Endodermal cell (in vitro differentiated cells): ENCODE measurements around the gene DTD1. TPM values are rescaled to one million over a fixed set of nuclear protein-coding genes. Genes with fewer than 3 reads are reported as not detected.

Experiments used
- DNase-seq: peaks from one replicate; pipeline ENCODE4 v3.0.0-alpha.2; 2017
- H3K27ac ChIP-seq: 2 replicates; pipeline ENCODE4 v1.5.1; 2013; ENCODE audit warnings: mild to moderate bottlenecking, low read depth, low read length, moderate library complexity
- H3K27me3 ChIP-seq: 2 replicates; pipeline ENCODE4 v1.6.1; 2013; ENCODE audit warnings: mild to moderate bottlenecking, low read length, moderate library complexity; ENCODE audit not compliant: insufficient read depth, control insufficient read depth, poor library complexity, severe bottlenecking
- H3K36me3 ChIP-seq: 2 replicates; pipeline ENCODE4 v1.7.0; 2013; ENCODE audit warnings: mild to moderate bottlenecking, low read length, moderate library complexity; ENCODE audit not compliant: control insufficient read depth, insufficient read depth
- H3K4me1 ChIP-seq: one replicate; pipeline ENCODE4 v1.7.0; 2013; ENCODE audit warnings: low read length; ENCODE audit not compliant: control insufficient read depth, insufficient read depth
- H3K4me3 ChIP-seq: 2 replicates; pipeline ENCODE4 v1.5.1; 2013; ENCODE audit warnings: mild to moderate bottlenecking, low read length, moderate library complexity
- H3K9ac ChIP-seq: 2 replicates; pipeline ENCODE4 v1.6.1; 2013; ENCODE audit warnings: mild to moderate bottlenecking, low read length, moderate library complexity; ENCODE audit not compliant: poor library complexity, severe bottlenecking; ENCODE audit errors: extremely low read depth
- H3K9me3 ChIP-seq: 2 replicates; pipeline ENCODE4 v1.6.1; 2013; ENCODE audit warnings: mild to moderate bottlenecking, low read length, moderate library complexity; ENCODE audit not compliant: control insufficient read depth
- H3K27ac Mint-ChIP-seq: 2 replicates; pipeline ENCODE4 v1.8.0; 2020; ENCODE audit warnings: mixed read lengths
- H3K27me3 Mint-ChIP-seq: 2 replicates; pipeline ENCODE4 v1.8.0; 2021; ENCODE audit warnings: mild to moderate bottlenecking, mixed read lengths; ENCODE audit not compliant: insufficient read depth
- H3K36me3 Mint-ChIP-seq: 2 replicates; pipeline ENCODE4 v1.8.0; 2020; ENCODE audit warnings: low read depth, mixed read lengths
- H3K4me1 Mint-ChIP-seq: 2 replicates; pipeline ENCODE4 v1.8.0; 2020; ENCODE audit warnings: mixed read lengths
- H3K4me3 Mint-ChIP-seq: 2 replicates; pipeline ENCODE4 v1.8.0; 2020; ENCODE audit warnings: mild to moderate bottlenecking, moderate library complexity, mixed read lengths
- H3K9me3 Mint-ChIP-seq: 2 replicates; pipeline ENCODE4 v1.8.0; 2020; ENCODE audit warnings: mild to moderate bottlenecking, mixed read lengths
- CTCF ChIP-seq: fragments of 200-600 bp; sonication (generic); conservative IDR thresholded peaks from 2 replicates; pipeline ENCODE4 v1.5.0; 2021; ENCODE audit warnings: antibody characterized with exemption, mild to moderate bottlenecking
- WGBS, 2 experiments: methylation state at CpG; one replicate each; pipeline versions ENCODE4 v1.1.5 to v1.1.7; 2013; ENCODE audit warnings: missing lambda C conversion rate in 2 of 2, mixed read lengths in 1 of 2; ENCODE audit not compliant: insufficient coverage in 1 of 2, insufficient read length in 1 of 2; 5-methylcytosine and 5-hydroxymethylcytosine counted together
- total RNA-seq, 2 donors: library from RNA; stranded (reverse); fragmentation: NEBNext Ultra II Directional in 1 of 2; extraction: Animal tissue kit (Norgen Biotek cat#: 25700) in 1 of 2; gene quantifications; 2 replicates in 1 of 2; 3 replicates in 1 of 2; pipeline ENCODE4 v1.2.1, GENCODE V29; 2021

DTD1 gene
- total RNA-seq, 2 donors from 2014 or later: 34.2 to 44.0 TPM

GRCh38 chr20:18702736-18703135 is 114.9 kb downstream of the DTD1 start:
- Mint-ChIP-seq H3K27me3 (no peaks in the 10 kb centered on the region), H3K4me3 (no peak overlapping the region), H3K36me3 (no peaks in the 10 kb centered on the region), H3K9me3 (no peaks in the 10 kb centered on the region), H3K4me1 (peaks cover 5% of the 10 kb centered on the region), H3K27ac (no peak overlapping the region)
- H3K27ac ChIP-seq: no peak overlapping the region
- H3K4me1 ChIP-seq: no peaks in the 10 kb centered on the region
- no peaks in the 10 kb centered on the region for H3K36me3 ChIP-seq
- no peaks in the 10 kb centered on the region for H3K9me3 ChIP-seq
- TF ChIP-seq CTCF: no peak
- no peaks in the 10 kb centered on the region for H3K27me3 ChIP-seq
- H3K4me3 ChIP-seq: no peak overlapping the region
- H3K9ac ChIP-seq: no peak overlapping the region
- no peak for DNase-seq
- 56 to 95% methylated on average over 2 to 3 of the region's 3 CpGs for WGBS, 2 experiments

GRCh38 chr20:18705490-18705889 is 117.6 kb downstream of the DTD1 start:
- Histone ChIP-seq H3K9me3 (no peaks in the 10 kb centered on the region), H3K27ac (no peak overlapping the region), H3K36me3 (no peaks in the 10 kb centered on the region), H3K4me3 (no peak overlapping the region), H3K4me1 (no peaks in the 10 kb centered on the region), H3K27me3 (no peaks in the 10 kb centered on the region), H3K9ac (no peak overlapping the region)
- Mint-ChIP-seq H3K27ac (no peak overlapping the region), H3K9me3 (no peaks in the 10 kb centered on the region), H3K36me3 (no peaks in the 10 kb centered on the region), H3K4me3 (no peak overlapping the region), H3K4me1 (peaks cover 5% of the 10 kb centered on the region), H3K27me3 (no peaks in the 10 kb centered on the region)
- DNase-seq: no peak
- 79 to 92% methylated on average over 3 of the region's 3 CpGs for WGBS, 2 experiments
- TF ChIP-seq CTCF: no peak

GRCh38 chr20:18705910-18706309 is 118.1 kb downstream of the DTD1 start:
- no peaks in the 10 kb centered on the region for H3K4me1 ChIP-seq
- no peak for DNase-seq
- H3K4me1 Mint-ChIP-seq: peaks cover 7% of the 10 kb centered on the region
- H3K36me3 Mint-ChIP-seq: no peaks in the 10 kb centered on the region
- H3K27me3 ChIP-seq: no peaks in the 10 kb centered on the region
- H3K4me3 ChIP-seq: no peak overlapping the region
- H3K4me3 Mint-ChIP-seq: no peak overlapping the region
- TF ChIP-seq CTCF: no peak
- 88 to 100% methylated on average over 1 to 2 of the region's 2 CpGs for WGBS, 2 experiments
- H3K27ac ChIP-seq: no peak overlapping the region
- no peak overlapping the region for H3K9ac ChIP-seq
- no peaks in the 10 kb centered on the region for H3K36me3 ChIP-seq
- no peaks in the 10 kb centered on the region for H3K27me3 Mint-ChIP-seq
- no peak overlapping the region for H3K27ac Mint-ChIP-seq
- no peaks in the 10 kb centered on the region for H3K9me3 Mint-ChIP-seq
- H3K9me3 ChIP-seq: no peaks in the 10 kb centered on the region
